Measurements from ENCODE around the gene STOX2. TPM values are rescaled to one million over a fixed set of nuclear protein-coding genes. Genes with fewer than 3 reads are reported as not detected.
A peak's percentile ranks its signal among the peaks of the same experiment; 100 is the strongest.

STOX2 gene
- total RNA-seq, 1 donor from 2014 or later: 2.5 TPM

DNA sequence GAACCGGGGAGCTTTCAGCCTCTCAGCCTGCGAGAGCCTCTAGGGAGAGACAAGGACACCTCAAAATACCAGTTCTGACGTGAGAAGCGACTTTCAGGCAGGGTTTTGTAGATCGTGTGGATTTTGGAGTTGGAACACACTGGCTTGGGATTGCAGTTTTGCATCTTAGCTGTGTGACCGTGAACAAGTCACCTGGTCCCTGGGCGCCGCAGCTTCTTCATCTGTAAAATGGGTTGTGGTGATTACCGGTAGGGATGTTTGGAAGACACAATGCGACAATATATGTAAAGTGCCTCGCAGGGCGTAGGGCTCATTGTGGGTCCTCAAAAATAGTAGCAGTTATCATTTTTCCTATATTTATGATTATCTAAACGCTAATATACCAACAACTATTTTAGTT lies 43.7 kb upstream of the STOX2 start:
- no peaks in the 10 kb centered on the region for H3K27me3 ChIP-seq (ENCODE audit: insufficient read depth, low read length)
- H3K4me3 ChIP-seq (ENCODE audit: insufficient read depth, low read depth, low read length): no peak overlapping the region
- H3K9ac ChIP-seq (ENCODE audit: low read length): no peak overlapping the region
- H3K27ac ChIP-seq (ENCODE audit: low read depth, low read length): no peak overlapping the region
- H3K9me3 ChIP-seq (ENCODE audit: insufficient read depth, low read depth, low read length): peaks cover 4% of the 10 kb centered on the region
- no peaks in the 10 kb centered on the region for H3K36me3 ChIP-seq (ENCODE audit: insufficient read depth, low read length)
- peaks cover 6% of the 10 kb centered on the region for H3K9me3 Mint-ChIP-seq (ENCODE audit: unreplicated experiment)
- no peaks in the 10 kb centered on the region for H4K20me1 ChIP-seq (ENCODE audit: insufficient read depth, low read length)
- TF ChIP-seq EZH2 (IDR thresholded peaks at IDR 0.05; ENCODE audit: insufficient read depth, low read length): no peak
- TF ChIP-seq, protein P1, sequence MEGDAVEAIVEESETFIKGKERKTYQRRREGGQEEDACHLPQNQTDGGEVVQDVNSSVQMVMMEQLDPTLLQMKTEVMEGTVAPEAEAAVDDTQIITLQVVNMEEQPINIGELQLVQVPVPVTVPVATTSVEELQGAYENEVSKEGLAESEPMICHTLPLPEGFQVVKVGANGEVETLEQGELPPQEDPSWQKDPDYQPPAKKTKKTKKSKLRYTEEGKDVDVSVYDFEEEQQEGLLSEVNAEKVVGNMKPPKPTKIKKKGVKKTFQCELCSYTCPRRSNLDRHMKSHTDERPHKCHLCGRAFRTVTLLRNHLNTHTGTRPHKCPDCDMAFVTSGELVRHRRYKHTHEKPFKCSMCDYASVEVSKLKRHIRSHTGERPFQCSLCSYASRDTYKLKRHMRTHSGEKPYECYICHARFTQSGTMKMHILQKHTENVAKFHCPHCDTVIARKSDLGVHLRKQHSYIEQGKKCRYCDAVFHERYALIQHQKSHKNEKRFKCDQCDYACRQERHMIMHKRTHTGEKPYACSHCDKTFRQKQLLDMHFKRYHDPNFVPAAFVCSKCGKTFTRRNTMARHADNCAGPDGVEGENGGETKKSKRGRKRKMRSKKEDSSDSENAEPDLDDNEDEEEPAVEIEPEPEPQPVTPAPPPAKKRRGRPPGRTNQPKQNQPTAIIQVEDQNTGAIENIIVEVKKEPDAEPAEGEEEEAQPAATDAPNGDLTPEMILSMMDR (IDR thresholded peaks at IDR 0.05; ENCODE audit: insufficient read depth, low read depth, low read length): no peak
- FAIRE-seq (no peak), DNase-seq (ENCODE audit: low read depth) (no peak)
- no peak overlapping the region for H3K4me3 Mint-ChIP-seq (ENCODE audit: unreplicated experiment)
- no peaks in the 10 kb centered on the region for H3K4me1 Mint-ChIP-seq (ENCODE audit: low read depth, unreplicated experiment)
- no peaks in the 10 kb centered on the region for H3K36me3 Mint-ChIP-seq (ENCODE audit: low read depth, unreplicated experiment)
- peak overlapping the region; percentile 67 for H2AFZ ChIP-seq (ENCODE audit: low read depth, low read length)
- no peaks in the 10 kb centered on the region for H3K79me2 ChIP-seq (ENCODE audit: insufficient read depth, low read length)
- no peaks in the 10 kb centered on the region for H3K4me1 ChIP-seq (ENCODE audit: insufficient read depth, low read length)
- H3K27ac Mint-ChIP-seq (ENCODE audit: unreplicated experiment): no peak overlapping the region
- peaks cover 12% of the 10 kb centered on the region for H3K27me3 Mint-ChIP-seq (ENCODE audit: low read depth, unreplicated experiment)
- H3K4me2 ChIP-seq (ENCODE audit: low read length): no peak overlapping the region

DNA sequence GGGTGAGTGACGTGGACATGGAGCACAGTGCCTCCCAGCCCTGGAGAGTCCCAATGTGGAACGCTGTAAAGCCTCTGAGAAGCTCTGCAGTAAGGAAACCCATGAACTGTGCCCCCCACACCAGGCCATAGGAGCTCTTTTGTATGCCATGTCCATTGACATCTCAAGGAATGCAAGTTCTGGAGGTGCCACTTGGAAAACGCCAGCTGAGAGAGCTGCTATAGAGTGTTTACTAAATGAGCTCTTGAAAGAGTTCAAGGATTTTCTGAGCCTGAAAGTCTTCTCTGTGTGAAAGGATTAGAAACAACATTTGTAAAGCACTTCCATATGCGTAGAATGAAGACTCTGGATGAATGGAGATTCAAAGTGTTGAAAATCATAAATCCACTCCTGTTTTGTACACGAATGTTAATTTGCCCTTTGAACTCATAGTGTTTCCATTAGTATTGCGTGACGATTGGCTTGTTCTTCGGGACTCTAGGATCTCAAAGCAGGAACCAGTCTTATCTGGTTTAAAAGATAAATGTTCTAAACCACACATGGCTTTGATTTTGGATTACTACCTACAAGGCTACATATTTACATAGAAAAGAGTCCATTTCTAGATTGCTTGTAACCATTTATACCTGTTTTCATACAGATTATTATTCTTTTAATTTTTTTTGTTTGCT lies 41.8 kb upstream of the STOX2 start:
- H3K36me3 ChIP-seq (ENCODE audit: insufficient read depth, low read length): no peaks in the 10 kb centered on the region
- H3K27me3 ChIP-seq (ENCODE audit: insufficient read depth, low read length): no peaks in the 10 kb centered on the region
- no peak for DNase-seq (ENCODE audit: low read depth)
- no peaks in the 10 kb centered on the region for H3K9me3 Mint-ChIP-seq (ENCODE audit: unreplicated experiment)
- no peaks in the 10 kb centered on the region for H4K20me1 ChIP-seq (ENCODE audit: insufficient read depth, low read length)
- no peak overlapping the region for H3K9ac ChIP-seq (ENCODE audit: low read length)
- no peak overlapping the region for H3K4me3 ChIP-seq (ENCODE audit: insufficient read depth, low read depth, low read length)
- no peak overlapping the region for H3K4me3 Mint-ChIP-seq (ENCODE audit: unreplicated experiment)
- no peak overlapping the region for H3K27ac Mint-ChIP-seq (ENCODE audit: unreplicated experiment)
- H3K4me1 Mint-ChIP-seq (ENCODE audit: low read depth, unreplicated experiment): no peaks in the 10 kb centered on the region
- H2AFZ ChIP-seq (ENCODE audit: low read depth, low read length): no peak overlapping the region
- H3K36me3 Mint-ChIP-seq (ENCODE audit: low read depth, unreplicated experiment): no peaks in the 10 kb centered on the region
- no peak overlapping the region for H3K27ac ChIP-seq (ENCODE audit: low read depth, low read length)
- H3K4me1 ChIP-seq (ENCODE audit: insufficient read depth, low read length): no peaks in the 10 kb centered on the region
- TF ChIP-seq, protein P1 (IDR thresholded peaks at IDR 0.05; ENCODE audit: insufficient read depth, low read depth, low read length): no peak
- no peak for TF ChIP-seq EZH2 (IDR thresholded peaks at IDR 0.05; ENCODE audit: insufficient read depth, low read length)
- H3K4me2 ChIP-seq (ENCODE audit: low read length): no peak overlapping the region
- no peak for FAIRE-seq
- H3K79me2 ChIP-seq (ENCODE audit: insufficient read depth, low read length): no peaks in the 10 kb centered on the region
- peaks cover 18% of the 10 kb centered on the region for H3K27me3 Mint-ChIP-seq (ENCODE audit: low read depth, unreplicated experiment)
- H3K9me3 ChIP-seq (ENCODE audit: insufficient read depth, low read depth, low read length): no peaks in the 10 kb centered on the region

DNA sequence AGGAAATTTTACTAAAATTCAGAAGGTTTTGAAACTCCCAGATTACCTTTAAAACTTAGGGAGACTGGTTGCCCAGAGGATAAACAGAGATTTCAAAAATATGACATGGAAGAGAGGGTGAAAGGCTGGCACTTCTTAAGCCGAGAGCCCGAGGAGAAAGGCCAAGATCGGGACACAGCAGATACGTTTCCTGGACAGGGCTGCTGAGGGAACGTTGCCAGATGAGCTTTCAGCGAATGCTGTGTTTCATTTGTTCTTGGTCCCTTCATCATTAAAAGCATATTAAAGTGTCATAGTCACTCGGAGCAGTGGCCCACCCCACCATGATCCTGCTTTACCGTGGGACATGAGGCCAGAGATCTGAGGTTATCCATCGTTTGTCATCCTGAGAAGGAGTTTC lies 37.9 kb upstream of the STOX2 start:
- Mint-ChIP-seq H3K27me3 (ENCODE audit: low read depth, unreplicated experiment) (peaks cover 13% of the 10 kb centered on the region), H3K4me1 (ENCODE audit: low read depth, unreplicated experiment) (no peaks in the 10 kb centered on the region), H3K9me3 (ENCODE audit: unreplicated experiment) (no peaks in the 10 kb centered on the region), H3K27ac (ENCODE audit: unreplicated experiment) (no peak overlapping the region), H3K4me3 (ENCODE audit: unreplicated experiment) (no peak overlapping the region), H3K36me3 (ENCODE audit: low read depth, unreplicated experiment) (no peaks in the 10 kb centered on the region)
- no peak for FAIRE-seq
- Histone ChIP-seq H3K36me3 (ENCODE audit: insufficient read depth, low read length) (no peaks in the 10 kb centered on the region), H3K79me2 (ENCODE audit: insufficient read depth, low read length) (no peaks in the 10 kb centered on the region), H4K20me1 (ENCODE audit: insufficient read depth, low read length) (no peaks in the 10 kb centered on the region), H3K4me1 (ENCODE audit: insufficient read depth, low read length) (no peaks in the 10 kb centered on the region), H3K4me3 (ENCODE audit: insufficient read depth, low read depth, low read length) (no peak overlapping the region), H3K9ac (ENCODE audit: low read length) (no peak overlapping the region), H3K27ac (ENCODE audit: low read depth, low read length) (no peak overlapping the region), H3K27me3 (ENCODE audit: insufficient read depth, low read length) (no peaks in the 10 kb centered on the region), H3K4me2 (ENCODE audit: low read length) (no peak overlapping the region), H2AFZ (ENCODE audit: low read depth, low read length) (no peak overlapping the region), H3K9me3 (ENCODE audit: insufficient read depth, low read depth, low read length) (no peaks in the 10 kb centered on the region)
- DNase-seq (ENCODE audit: low read depth): no peak
- TF ChIP-seq, protein P1 (IDR thresholded peaks at IDR 0.05; ENCODE audit: insufficient read depth, low read depth, low read length): no peak
- TF ChIP-seq EZH2 (IDR thresholded peaks at IDR 0.05; ENCODE audit: insufficient read depth, low read length): no peak
